Omental fat pad (tissue), 4 donors: ENCODE data around the gene ETHE1. TPM values are rescaled to one million over a fixed set of nuclear protein-coding genes. Genes with fewer than 3 reads are reported as not detected.

Source experiments
- ATAC-seq: fragments of 150-250 bp; one replicate; pipeline ENCODE4 v1.9.1; 2016; ENCODE audit warnings: mild to moderate bottlenecking, moderate library complexity; ENCODE audit not compliant: low FRiP score
- DNase-seq: peaks from one replicate; pipeline ENCODE4 v3.0.0-alpha.2; 2019; ENCODE audit warnings: low spot score
- CTCF ChIP-seq, 3 donors: fragments of 450-650 bp; IDR thresholded peaks; one replicate each; pipeline ENCODE4 v1.5.1; 2016 to 2017; ENCODE audit warnings: antibody characterized with exemption in 3 of 3, mild to moderate bottlenecking in 3 of 3, moderate library complexity in 2 of 3
- total RNA-seq, 4 donors: library from RNA; depleted of rRNA; stranded (reverse); fragments of >200 nt; gene quantifications; one replicate each; pipeline ENCODE4 v1.1.0, GENCODE V29; 2016

ETHE1 gene
- total RNA-seq, 4 donors from 2014 or later, result 32.4 to 52.3 (median 41.3) TPM

GRCh38 chr19:43501661-43502418, 25.2 kb downstream of the ETHE1 start:
- no peak for TF ChIP-seq CTCF (IDR thresholded peaks at IDR 0.05)
- DNase-seq (no peak), ATAC-seq (no peak)

- ATAC-seq, result no peak
- no peak for TF ChIP-seq CTCF (IDR thresholded peaks at IDR 0.05)
Observed at GRCh38 chr19:43499042-43499441, 28.0 kb downstream of the ETHE1 start.

GRCh38 chr19:43498233-43498842, 28.7 kb downstream of the ETHE1 start:
- no peak for TF ChIP-seq CTCF (IDR thresholded peaks at IDR 0.05)
- DNase-seq, result no peak
- ATAC-seq, result no peak

More at GRCh38 chr19:43499042-43499441, 28.0 kb downstream of the ETHE1 start:
- DNase-seq, result no peak

GRCh38 chr19:43496960-43497359, 30.0 kb downstream of the ETHE1 start:
- DNase-seq (no peak), ATAC-seq (no peak)
- TF ChIP-seq CTCF (IDR thresholded peaks at IDR 0.05), result no peak

GRCh38 chr19:43495082-43495481, 31.9 kb downstream of the ETHE1 start:
- DNase-seq (no peak), ATAC-seq (no peak)
- TF ChIP-seq CTCF (IDR thresholded peaks at IDR 0.05), result no peak

GRCh38 chr19:43490759-43491158, 36.2 kb downstream of the ETHE1 start:
- DNase-seq, result no peak
- no peak for ATAC-seq
- no peak for TF ChIP-seq CTCF (IDR thresholded peaks at IDR 0.05)
